Measurements from ENCODE around the gene SMYD2. TPM values are rescaled to one million over a fixed set of nuclear protein-coding genes. Genes with fewer than 3 reads are reported as not detected.

Gene SMYD2
- total and polyA plus RNA-seq, 5 donors: 8.8 to 34.6 (median 20.4) TPM

DNA sequence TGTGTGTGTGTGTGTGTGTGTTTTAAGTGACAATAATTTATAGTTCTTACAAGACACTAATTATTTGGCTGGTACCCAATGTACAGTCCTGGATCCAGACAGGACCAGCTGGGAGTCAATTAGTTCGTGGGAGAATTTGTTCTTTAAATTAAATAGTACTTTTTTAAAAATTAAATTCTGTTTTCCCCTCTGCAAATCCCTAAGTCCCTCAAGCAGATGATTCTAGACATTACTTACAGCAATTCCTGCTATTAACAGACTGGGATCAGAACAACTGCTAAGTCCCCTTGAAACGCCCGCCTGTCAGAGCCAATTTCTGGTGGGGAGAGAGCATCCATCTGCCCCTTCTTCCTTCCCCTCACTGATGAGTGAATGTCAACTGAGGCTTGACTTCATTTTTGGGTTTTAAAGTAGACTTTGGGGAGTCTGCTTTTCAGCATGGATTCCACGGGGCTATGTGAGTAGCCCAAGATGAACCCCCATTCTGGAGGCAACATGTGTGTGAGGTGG is 83.9 kb downstream of the SMYD2 start:
- H3K27me3 ChIP-seq (ENCODE audit: control insufficient read depth, insufficient read depth): no peaks in the 10 kb centered on the region
- peaks cover 16% of the 10 kb centered on the region for H3K4me1 ChIP-seq (ENCODE audit: control insufficient read depth, insufficient read depth, low read length)
- ATAC-seq (no peak), DNase-seq (no peak)
- no peaks in the 10 kb centered on the region for H3K9me3 ChIP-seq (ENCODE audit: control insufficient read depth, low read length)
- H3K27ac ChIP-seq (ENCODE audit: low read length): no peak overlapping the region
- intact Hi-C loops (cut with DNase I): no loop called here
- H3K4me3 ChIP-seq (ENCODE audit: low read length): no peak overlapping the region
- 62% methylated on average over 4 of the region's 4 CpGs for WGBS

DNA sequence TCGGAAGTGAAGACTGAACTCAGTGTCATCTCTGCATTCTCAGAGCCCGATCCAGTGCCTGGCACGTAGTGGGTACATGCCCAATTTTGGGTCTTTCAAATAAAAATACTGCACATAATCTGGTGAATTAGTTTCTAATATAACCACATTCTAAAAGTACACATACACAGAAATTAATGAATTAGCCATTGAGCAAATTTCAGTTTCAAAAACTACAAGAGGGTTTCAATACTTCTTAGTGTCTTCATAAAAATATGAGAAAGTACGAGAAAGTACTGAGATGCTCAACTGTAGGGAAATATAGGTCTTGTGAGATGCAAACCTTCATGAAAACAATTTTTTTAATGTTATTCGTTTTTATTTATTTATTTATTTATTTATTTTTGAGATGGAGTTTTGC is 86.9 kb downstream of the SMYD2 start:
- intact Hi-C loops (cut with DNase I): no loop called here
- H3K27ac ChIP-seq (ENCODE audit: low read length): no peak overlapping the region
- H3K4me1 ChIP-seq (ENCODE audit: control insufficient read depth, insufficient read depth, low read length): peaks cover 6% of the 10 kb centered on the region
- ATAC-seq (no peak), DNase-seq (no peak)
- H3K4me3 ChIP-seq (ENCODE audit: low read length): no peak overlapping the region
- no peaks in the 10 kb centered on the region for H3K27me3 ChIP-seq (ENCODE audit: control insufficient read depth, insufficient read depth)
- WGBS: 94% methylated on average over 5 of the region's 5 CpGs
- H3K9me3 ChIP-seq (ENCODE audit: control insufficient read depth, low read length): no peaks in the 10 kb centered on the region

DNA sequence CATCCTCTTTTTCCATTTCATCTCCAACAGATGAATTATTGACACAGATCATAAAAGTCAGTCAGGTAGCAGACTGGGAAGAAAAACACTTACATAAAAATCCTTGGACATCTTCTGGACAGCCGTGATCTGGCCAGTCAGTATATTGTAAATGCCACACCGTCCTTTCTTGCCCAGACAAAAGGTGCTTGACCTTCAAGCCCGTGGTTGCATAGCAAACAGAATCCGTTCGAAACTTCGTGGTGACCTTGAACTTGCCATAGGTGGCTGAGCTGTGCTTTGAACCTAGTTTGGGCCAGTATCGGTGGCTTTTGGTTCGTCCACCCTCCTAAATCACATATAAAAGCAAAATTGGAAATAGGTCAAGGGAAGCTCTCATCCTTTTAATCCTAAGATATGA is 88.4 kb downstream of the SMYD2 start:
- intact Hi-C loops (cut with DNase I): no loop called here
- H3K27ac ChIP-seq (ENCODE audit: low read length): no peak overlapping the region

DNA sequence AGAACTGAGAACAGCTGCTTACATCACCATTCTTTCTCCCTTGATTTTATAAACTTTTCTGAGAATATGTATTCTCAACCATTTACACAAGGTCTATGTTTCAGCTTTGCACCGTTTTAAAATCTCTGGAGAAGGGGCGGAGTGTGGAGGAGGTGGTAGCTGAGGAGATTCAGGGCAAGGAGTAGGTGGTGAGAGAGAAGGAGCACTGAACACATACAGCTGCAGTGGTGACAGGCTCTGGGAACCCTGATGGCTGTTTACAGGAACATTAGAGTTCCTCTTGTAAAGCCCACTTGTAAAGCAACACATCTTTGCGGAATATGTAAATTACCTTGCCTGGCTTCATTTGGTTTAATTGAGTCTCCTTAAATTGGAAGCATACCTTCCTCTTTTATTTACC is 89.7 kb downstream of the SMYD2 start:
- Histone ChIP-seq H3K4me1 (ENCODE audit: control insufficient read depth, insufficient read depth, low read length) (peaks cover 2% of the 10 kb centered on the region), H3K27ac (ENCODE audit: low read length) (no peak overlapping the region), H3K27me3 (ENCODE audit: control insufficient read depth, insufficient read depth) (no peaks in the 10 kb centered on the region), H3K9me3 (ENCODE audit: control insufficient read depth, low read length) (no peaks in the 10 kb centered on the region), H3K4me3 (ENCODE audit: low read length) (no peak overlapping the region)
- intact Hi-C loops (cut with DNase I): no loop called here
- ATAC-seq (no peak), DNase-seq (no peak)
- WGBS: 79% methylated on average over 3 of the region's 3 CpGs

More for the DNA sequence above, 88.4 kb downstream of the SMYD2 start:
- no peaks in the 10 kb centered on the region for H3K9me3 ChIP-seq (ENCODE audit: control insufficient read depth, low read length)
- H3K27me3 ChIP-seq (ENCODE audit: control insufficient read depth, insufficient read depth): no peaks in the 10 kb centered on the region
- no peak for ATAC-seq
- H3K4me1 ChIP-seq (ENCODE audit: control insufficient read depth, insufficient read depth, low read length): peaks cover 2% of the 10 kb centered on the region
- no peak overlapping the region for H3K4me3 ChIP-seq (ENCODE audit: low read length)
- 94% methylated on average over 8 of the region's 8 CpGs for WGBS
- DNase-seq: no peak

DNA sequence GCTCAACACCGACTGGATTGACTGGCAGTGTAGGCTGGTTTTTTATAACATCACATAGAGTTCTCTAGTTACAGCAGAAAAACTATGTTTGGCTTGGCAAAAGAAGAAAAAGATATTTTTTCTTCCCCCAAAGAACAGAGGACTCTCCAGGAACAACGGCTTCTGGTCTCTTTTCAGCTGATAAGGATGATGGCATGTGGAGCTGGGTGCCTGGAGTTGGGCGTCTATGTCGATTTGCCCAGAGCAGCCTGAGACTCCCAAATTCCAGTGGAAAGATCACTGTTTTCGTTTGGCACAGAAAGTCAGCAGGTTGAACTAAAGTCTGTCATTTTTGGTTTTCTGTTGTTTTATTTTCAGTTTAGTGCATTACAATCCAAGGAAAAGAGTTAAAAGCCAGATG is 91.1 kb downstream of the SMYD2 start:
- intact Hi-C loops (cut with DNase I): no loop called here
- ATAC-seq: peak; percentile 72 to 85
- no peak overlapping the region for H3K27ac ChIP-seq (ENCODE audit: low read length)
- WGBS: 23% methylated on average over 5 of the region's 5 CpGs
- DNase-seq: no peak
- peaks cover 2% of the 10 kb centered on the region for H3K4me1 ChIP-seq (ENCODE audit: control insufficient read depth, insufficient read depth, low read length)
- H3K9me3 ChIP-seq (ENCODE audit: control insufficient read depth, low read length): no peaks in the 10 kb centered on the region
- H3K4me3 ChIP-seq (ENCODE audit: low read length): no peak overlapping the region
- H3K27me3 ChIP-seq (ENCODE audit: control insufficient read depth, insufficient read depth): no peaks in the 10 kb centered on the region

DNA sequence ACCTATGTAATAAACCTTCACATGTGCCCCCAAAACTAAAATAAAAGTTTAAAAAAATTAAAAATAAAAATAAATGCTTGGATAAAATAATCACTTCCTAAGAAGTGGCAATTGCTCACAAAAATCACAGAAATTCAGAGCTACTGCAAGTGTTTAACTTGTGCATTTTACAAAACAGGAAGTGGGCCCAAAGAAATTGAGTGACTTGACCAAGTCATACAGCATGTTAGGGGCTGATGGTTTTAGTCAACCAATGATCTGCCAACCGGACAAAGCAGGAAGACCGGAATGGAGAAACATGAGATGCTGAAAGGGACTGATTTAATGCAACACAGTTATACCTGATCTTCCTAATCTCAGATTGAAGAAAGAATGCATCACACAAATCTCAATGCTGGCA is 96.5 kb downstream of the SMYD2 start:
- Histone ChIP-seq H3K4me3 (ENCODE audit: low read length) (no peak overlapping the region), H3K4me1 (ENCODE audit: control insufficient read depth, insufficient read depth, low read length) (no peaks in the 10 kb centered on the region), H3K27ac (ENCODE audit: low read length) (no peak overlapping the region), H3K9me3 (ENCODE audit: control insufficient read depth, low read length) (no peaks in the 10 kb centered on the region), H3K27me3 (ENCODE audit: control insufficient read depth, insufficient read depth) (no peaks in the 10 kb centered on the region)
- no peak for DNase-seq
- WGBS: 97% methylated on average over 2 of the region's 2 CpGs
- ATAC-seq: no peak
- intact Hi-C loops (cut with DNase I): no loop called here

DNA sequence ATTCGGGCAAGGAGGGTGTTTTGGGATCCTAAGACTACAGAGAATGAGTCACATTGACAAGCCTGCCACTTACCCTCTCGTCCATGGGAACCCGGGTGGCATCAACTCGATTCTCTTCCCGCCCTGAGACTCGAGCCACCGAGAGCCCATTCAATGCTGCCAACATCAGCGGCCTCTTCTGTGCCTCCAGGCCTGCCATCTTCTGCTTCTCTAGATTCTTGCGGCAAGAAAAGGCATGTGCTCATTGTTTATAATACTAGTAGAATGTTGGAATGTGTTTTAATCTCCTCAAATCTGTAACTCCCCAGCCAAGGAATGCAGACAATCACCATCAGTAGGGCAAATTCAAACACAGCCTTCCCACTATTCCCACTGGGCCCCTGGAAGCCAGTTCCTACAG is 96.9 kb downstream of the SMYD2 start:
- intact Hi-C loops (cut with DNase I): no loop called here
- Histone ChIP-seq H3K9me3 (ENCODE audit: control insufficient read depth, low read length) (no peaks in the 10 kb centered on the region), H3K4me3 (ENCODE audit: low read length) (no peak overlapping the region), H3K27me3 (ENCODE audit: control insufficient read depth, insufficient read depth) (no peaks in the 10 kb centered on the region), H3K27ac (ENCODE audit: low read length) (no peak overlapping the region), H3K4me1 (ENCODE audit: control insufficient read depth, insufficient read depth, low read length) (no peaks in the 10 kb centered on the region)
- no peak for ATAC-seq
- DNase-seq: no peak
- 87% methylated on average over 9 of the region's 9 CpGs for WGBS

DNA sequence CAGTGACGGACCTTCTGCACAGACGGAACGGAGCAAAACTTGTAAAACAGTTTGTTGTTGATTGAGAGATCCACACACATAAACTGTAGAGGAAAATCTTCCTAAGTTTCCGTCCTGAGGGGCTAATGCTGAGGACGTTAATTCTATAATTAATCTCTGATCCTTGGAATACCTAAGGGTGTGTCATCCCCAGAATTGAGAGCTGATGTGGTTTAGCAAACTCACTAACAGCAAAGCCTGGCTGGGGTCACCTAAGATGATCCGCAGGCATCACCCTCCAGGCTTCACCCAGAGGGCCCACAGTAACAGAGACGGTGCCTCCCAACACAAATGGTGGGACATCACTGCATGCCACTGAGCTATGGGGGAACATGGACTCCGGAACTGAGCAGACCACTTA is 97.5 kb downstream of the SMYD2 start:
- WGBS: 93% methylated on average over 8 of the region's 8 CpGs
- Histone ChIP-seq H3K9me3 (ENCODE audit: control insufficient read depth, low read length) (no peaks in the 10 kb centered on the region), H3K27ac (ENCODE audit: low read length) (no peak overlapping the region), H3K4me3 (ENCODE audit: low read length) (no peak overlapping the region), H3K4me1 (ENCODE audit: control insufficient read depth, insufficient read depth, low read length) (no peaks in the 10 kb centered on the region), H3K27me3 (ENCODE audit: control insufficient read depth, insufficient read depth) (no peaks in the 10 kb centered on the region)
- intact Hi-C loops (cut with DNase I): no loop called here
- DNase-seq (no peak), ATAC-seq (no peak)

DNA sequence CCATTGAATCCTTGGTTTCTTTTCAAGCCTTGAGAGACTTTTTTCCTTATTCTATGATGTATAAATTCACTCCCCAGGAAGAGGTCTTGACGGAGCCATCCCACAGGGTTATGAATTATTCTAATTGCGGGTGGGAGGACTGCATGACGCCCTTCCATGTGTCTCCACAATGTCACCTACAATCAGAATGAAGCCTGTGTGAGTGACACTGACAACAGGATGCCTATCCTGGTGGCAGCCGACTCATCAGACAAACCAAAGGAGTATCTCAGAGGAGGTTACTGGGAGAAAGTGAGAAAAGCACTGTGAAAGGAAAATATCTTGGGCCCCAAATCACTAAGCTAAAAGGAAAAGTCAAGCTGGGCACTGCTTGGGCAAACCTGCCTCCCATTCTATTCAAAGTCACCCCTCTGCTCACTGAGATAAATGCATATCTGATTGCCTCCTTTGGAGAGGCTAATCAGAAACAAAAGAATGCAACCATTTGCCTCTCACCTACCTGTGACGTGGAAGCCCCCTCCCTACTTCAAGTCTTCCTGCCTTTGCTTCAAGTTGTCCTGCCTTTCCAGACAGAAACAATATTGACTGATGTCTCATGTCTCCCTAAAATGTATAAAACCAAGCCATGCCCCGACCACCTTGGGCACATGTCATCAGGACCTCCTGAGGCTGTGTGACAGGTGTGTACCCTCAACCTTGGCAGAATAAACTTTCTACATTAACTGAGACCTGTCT is 98.4 kb downstream of the SMYD2 start:
- no peaks in the 10 kb centered on the region for H3K27me3 ChIP-seq (ENCODE audit: control insufficient read depth, insufficient read depth)
- WGBS: 87% methylated on average over 6 of the region's 6 CpGs
- intact Hi-C loops (cut with DNase I): no loop called here
- no peaks in the 10 kb centered on the region for H3K9me3 ChIP-seq (ENCODE audit: control insufficient read depth, low read length)
- DNase-seq: no peak
- ATAC-seq: no peak
- no peaks in the 10 kb centered on the region for H3K4me1 ChIP-seq (ENCODE audit: control insufficient read depth, insufficient read depth, low read length)
- no peak overlapping the region for H3K27ac ChIP-seq (ENCODE audit: low read length)
- H3K4me3 ChIP-seq (ENCODE audit: low read length): no peak overlapping the region

DNA sequence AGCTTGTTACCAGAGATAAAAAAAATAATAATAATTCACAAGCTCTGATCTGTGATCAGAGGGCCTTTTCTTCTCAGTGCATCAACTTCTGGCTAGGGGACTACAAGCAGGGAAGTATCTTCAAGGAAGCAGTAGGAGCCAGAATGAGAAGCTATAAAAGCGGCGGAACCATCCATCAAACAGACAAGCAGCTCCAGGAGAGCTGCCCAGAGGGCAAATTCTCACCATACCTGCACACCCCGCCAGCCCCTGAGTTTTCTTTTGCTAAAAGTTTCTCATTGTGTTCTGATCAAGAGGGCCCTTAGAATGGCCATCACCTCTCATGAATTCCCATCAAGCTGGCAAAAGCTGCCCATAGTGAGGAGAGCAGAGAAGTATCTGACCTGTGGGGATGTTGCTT is 99.4 kb downstream of the SMYD2 start:
- 90% methylated on average over 3 of the region's 3 CpGs for WGBS
- intact Hi-C loops (cut with DNase I): no loop called here
- H3K4me3 ChIP-seq (ENCODE audit: low read length): no peak overlapping the region
- H3K4me1 ChIP-seq (ENCODE audit: control insufficient read depth, insufficient read depth, low read length): no peaks in the 10 kb centered on the region
- DNase-seq (no peak), ATAC-seq (no peak)
- H3K27me3 ChIP-seq (ENCODE audit: control insufficient read depth, insufficient read depth): no peaks in the 10 kb centered on the region
- no peak overlapping the region for H3K27ac ChIP-seq (ENCODE audit: low read length)
- H3K9me3 ChIP-seq (ENCODE audit: control insufficient read depth, low read length): no peaks in the 10 kb centered on the region

DNA sequence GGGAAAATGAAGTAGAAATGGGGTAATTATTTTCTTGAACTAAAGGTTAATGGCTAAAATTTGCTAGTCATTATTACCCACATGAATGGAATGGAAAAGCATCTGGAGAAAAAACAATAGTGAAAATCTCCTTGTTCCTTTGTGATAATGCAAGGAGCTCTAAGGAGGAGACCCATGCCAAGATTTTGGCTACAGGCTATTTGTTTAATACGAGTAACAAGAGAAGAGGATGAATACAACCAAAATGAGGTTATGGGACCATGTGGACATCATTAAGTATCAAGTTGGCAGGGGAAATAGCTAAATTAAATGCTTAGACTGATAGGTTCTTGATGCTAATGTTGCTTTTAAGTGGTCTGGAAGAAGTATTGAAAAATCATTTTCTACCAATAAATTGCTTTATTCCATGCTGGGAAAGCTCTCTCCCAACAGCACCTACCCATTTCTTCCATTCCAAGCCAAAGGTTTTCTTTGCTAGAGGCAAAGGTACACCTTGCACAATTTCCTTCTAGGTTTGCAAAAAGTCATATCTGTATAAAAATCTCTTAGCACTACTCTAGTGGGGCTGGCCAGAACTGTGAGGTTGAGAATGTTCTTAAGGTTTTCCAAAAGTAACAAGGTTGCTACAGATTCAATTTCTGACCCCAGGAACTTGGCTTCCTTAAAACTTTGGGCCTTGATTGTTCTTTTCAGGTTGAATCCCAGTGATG is 100.2 kb downstream of the SMYD2 start:
- 74% methylated on average over 1 of the region's 1 CpG for WGBS
- H3K27ac ChIP-seq (ENCODE audit: low read length): no peak overlapping the region
- no peaks in the 10 kb centered on the region for H3K4me1 ChIP-seq (ENCODE audit: control insufficient read depth, insufficient read depth, low read length)
- no peak overlapping the region for H3K4me3 ChIP-seq (ENCODE audit: low read length)
- H3K9me3 ChIP-seq (ENCODE audit: control insufficient read depth, low read length): no peaks in the 10 kb centered on the region
- H3K27me3 ChIP-seq (ENCODE audit: control insufficient read depth, insufficient read depth): no peaks in the 10 kb centered on the region
- DNase-seq (no peak), ATAC-seq (no peak)
- intact Hi-C loops (cut with DNase I): no loop called here
